ENCODE measurements around the gene ABHD5.

ABHD5 gene

DNA sequence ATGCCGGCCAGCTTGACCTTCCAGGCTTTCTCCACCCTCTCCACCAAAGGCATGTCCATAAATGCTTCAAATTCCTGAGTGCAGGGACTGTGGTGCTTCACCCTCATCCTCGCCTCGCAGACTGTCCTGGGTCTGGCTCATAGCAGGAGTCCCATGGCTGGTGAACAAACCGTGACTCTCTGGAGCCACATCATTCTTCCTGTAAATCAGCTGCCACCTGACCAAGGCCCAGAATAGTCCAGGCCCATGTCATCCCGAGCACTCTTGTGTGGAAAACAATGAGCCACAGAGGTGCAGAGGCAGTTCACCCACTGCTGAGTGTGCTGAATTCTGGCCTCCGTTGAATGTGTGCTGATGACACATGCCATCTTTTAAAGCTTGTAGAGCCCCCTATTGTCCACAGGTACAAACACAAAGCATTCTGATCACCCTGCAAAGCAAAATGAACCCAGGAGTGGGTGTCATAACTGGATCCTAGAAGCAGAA is 68.6 kb downstream of the ABHD5 start:
- DNase-seq, result no peak

- DNase-seq, result no peak
Measured at GRCh38 chr3:43759938-43760337, 69.2 kb downstream of the ABHD5 start.

- no peak for DNase-seq
Measured at GRCh38 chr3:43760938-43761337, 70.2 kb downstream of the ABHD5 start.

GRCh38 chr3:43762451-43762850 is 71.7 kb downstream of the ABHD5 start:
- no peak for DNase-seq

DNA sequence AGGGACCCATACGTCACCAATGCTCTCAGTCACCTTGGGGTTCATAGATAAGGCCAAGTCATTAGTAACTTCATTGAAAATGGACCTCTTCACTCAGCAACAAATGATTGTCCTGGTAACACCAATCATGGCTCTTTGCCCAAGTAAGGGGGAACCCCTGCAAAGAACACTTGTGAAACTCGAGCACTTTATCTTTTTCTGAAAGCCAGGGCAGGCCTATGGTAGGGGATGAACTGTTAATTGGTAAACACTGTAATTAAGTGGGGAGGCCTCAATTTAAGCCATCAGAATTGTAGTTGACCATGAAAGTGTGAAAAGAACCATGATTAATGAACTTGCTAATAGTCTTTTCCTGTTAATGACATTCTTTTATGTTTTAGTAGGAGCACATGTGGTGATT is 73.3 kb downstream of the ABHD5 start:
- DNase-seq, result no peak

- DNase-seq, result no peak
Measured at GRCh38 chr3:43764471-43764870, 73.7 kb downstream of the ABHD5 start.

DNA sequence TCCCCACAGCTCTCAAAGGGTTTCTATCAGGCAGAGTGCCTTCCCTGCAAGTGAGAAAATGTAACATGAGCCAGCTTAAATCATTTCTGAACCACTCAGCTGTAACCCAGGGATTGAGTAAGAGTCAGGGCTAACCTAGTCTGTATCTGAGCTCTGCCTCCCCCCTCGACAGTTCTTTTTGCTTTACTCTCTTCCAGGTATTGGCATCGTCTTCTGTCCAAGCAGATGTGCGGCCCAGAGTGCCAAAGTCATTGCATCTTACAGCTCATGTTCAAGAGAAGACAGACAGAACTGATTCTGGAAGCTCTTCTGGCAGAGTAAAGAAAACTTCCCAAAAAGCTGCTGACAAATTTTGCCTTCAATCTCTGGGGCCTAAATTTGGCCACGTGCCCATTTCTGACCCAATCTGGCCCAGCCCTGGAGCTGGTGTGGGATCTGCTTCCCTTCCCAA is 74.8 kb downstream of the ABHD5 start:
- no peak for DNase-seq

- DNase-seq, result no peak
Measured at GRCh38 chr3:43766672-43767465, 76.1 kb downstream of the ABHD5 start.

DNA sequence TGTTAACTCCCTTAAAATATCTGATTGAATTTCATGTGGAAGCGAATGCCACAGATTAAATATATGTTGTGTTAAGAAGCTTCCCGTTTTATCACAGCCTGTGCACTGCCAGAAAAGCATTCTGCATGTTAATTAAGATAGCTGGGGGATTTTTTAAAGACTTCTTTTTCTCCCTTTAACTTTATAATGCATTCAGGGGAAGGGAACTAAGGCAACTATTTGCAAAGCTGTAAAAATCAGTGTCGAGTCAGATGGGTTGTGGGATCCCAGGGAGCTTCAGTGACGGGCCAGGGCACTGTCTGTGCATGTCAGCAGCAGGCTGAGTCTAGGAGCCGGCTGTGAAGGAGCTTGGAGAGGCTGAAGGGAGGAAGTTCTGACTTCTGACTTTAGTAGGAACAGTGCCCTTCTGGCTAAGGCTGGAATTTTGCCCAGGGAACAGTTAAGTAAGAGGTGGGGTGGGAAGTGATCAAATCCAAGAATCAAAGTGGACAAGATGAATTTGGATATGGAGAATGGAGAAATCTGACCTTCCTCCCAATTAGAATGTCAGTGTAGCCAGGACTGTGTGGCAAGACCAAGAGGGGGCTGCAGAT is 77.7 kb downstream of the ABHD5 start:
- DNase-seq, result no peak

- peak; percentile 39 to 68 (median 51) for DNase-seq
Measured at GRCh38 chr3:43769097-43769884, 78.6 kb downstream of the ABHD5 start.

- no peak for DNase-seq
Measured at GRCh38 chr3:43769885-43770425, 79.2 kb downstream of the ABHD5 start.

GRCh38 chr3:43770426-43771103 is 79.8 kb downstream of the ABHD5 start:
- no peak for DNase-seq

DNA sequence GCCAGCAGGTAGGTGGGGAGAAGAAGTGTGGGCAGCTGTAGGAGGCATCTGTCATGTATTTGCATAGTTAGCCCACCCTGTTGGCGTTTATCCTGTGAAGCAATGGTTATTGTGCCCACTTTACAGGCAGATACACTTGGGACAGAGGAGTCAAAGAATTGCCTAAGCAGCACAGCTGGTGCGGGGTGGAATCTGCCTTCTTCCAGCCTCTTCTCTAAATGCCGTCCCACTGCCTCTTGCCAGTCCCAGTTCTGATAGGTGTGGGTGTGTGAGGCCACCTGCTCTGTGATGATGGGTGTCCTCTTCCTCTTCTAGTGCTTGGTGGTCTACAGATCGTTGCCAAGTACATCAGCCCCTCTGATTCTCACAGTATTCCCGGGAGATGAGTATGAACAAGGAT is 80.9 kb downstream of the ABHD5 start:
- no peak for DNase-seq

DNA sequence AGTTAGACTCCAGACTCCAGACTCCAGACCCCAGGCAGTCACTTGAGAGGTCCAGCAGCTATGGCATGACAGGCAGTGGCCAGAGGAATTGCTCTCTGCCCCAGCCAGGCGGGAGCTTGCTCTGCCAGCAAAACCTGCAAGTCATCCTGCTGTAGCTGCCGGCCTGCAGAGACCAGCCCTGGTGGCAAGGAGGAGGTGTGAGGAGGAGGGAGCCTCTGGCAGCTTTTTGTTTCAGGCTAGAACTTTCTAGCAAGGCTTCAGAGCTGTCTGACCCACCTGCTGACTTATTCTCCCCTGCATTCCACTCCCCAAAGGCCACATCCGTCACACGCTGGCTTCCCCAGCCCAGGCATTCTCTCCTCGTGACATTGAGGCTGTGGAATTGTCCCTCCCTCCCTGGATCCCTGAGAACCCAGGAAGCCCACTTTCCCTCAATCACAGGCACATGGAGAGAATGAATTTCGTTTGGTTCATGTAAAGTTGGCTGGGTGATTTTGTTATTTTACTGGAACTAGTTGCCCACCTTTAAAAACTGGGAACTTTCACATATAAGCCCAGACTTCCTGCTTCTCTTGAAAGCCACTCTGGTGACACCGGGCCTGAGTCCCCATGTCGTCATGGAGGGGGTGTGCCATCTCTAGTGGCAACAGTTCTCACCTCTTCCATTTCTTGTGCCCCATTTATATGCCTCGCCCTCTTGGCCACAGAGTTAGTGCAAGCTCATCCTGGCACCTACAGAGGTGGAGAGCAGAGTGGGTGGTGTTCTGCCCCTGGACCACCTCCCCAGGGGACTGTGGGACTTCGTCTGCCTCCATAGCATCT is 82.7 kb downstream of the ABHD5 start:
- no peak for DNase-seq

DNA sequence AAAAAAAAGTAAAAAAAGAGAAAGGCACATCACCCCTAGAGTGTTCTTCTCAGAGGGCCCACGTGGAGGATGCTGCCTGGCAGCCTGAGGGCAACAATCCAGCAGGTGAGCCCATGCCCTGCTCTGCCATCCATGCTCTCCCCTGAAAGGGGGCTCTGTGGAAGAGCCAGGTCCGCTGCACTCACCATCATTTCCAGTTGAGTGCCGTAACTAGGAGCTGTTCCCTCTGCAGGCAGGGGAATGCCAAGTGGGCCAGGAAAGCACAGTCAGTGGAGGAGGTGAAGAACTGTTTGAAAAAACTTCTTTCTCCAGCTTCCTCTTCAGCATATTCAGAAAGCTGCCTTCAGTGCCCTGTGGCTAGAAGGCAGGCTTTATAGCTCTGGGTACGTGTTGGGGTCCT is 84.1 kb downstream of the ABHD5 start:
- no peak for DNase-seq

DNA sequence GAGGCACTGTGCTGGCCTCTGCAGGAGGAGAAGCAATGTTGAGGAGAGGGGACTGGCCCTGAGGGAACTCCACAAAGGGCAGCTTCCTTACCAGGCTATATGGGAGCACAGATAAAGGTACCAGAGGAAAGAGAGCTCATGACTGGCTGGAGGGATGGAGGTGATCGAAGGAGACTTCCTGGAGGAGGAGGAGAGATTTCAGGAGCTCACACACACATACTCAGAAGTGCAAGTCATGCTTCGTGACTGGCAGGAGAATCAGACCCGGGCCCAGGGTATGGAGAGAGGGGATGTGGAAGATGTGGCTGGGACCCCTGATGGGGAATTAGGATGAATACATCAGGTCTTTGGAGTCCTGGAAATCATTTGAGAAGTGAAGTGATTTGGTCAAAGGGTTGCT is 85.4 kb downstream of the ABHD5 start:
- DNase-seq, result no peak

DNA sequence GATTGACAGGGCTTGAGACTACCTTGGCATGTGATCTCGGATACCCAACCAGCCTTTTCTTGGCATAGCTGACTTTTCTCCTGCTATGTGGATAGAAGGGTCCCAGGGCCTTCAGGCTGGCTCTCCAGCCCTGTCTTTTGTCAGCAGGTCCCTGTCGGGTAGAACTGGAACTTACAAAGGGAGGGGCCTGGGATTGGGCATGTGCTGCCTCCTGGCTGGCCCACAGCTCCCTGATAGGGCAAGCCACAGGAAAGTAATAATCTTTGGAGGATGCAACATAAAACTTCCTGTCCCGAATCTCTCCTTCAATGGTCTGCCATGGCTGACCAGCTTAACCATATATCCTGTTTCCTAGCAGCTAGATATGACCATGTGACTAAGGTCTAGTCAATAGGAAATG is 89.1 kb downstream of the ABHD5 start:
- DNase-seq, result no peak

DNA sequence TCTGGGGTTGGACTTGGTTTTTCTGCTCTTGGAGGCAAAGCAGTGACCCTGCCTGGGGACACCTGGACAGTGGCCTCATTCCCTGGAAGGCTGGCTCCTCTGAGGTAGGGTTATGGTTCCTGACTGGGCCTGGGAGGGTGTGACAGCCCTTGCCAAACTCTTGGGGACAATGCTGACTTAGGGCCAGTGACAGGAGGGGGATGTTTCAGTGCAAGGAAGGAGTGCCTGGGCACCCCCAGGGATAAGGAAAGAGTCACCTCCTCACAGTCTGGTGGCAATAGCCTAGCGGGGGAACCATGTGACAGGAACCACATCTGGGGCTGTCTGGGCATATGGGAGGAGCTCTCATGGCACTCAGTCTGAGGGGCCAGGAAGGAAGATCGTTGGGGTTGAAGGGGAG is 91.8 kb downstream of the ABHD5 start:
- no peak for DNase-seq
